HG03095 (cell line): Measurements from ENCODE around the gene MKNK1.

Source experiments
- ATAC-seq: cut with Tn5 transposase; IDR thresholded peaks from one replicate; pipeline ENCODE4 v1.9.1; 2021; ENCODE audit warnings: moderate library complexity; ENCODE audit not compliant: unreplicated experiment

The MKNK1 gene

GRCh38 chr1:46619656-46620258 is 15.7 kb upstream of the MKNK1 start:
- no peak for ATAC-seq

GRCh38 chr1:46618754-46619415 is 14.8 kb upstream of the MKNK1 start:
- no peak for ATAC-seq

- ATAC-seq, result no peak
Measured at GRCh38 chr1:46617833-46618232, 13.8 kb upstream of the MKNK1 start.

- ATAC-seq, result no peak
Measured at GRCh38 chr1:46617108-46617800, 13.2 kb upstream of the MKNK1 start.

- ATAC-seq, result peak; percentile 68
Measured at GRCh38 chr1:46616277-46617107, 12.4 kb upstream of the MKNK1 start, which contains the start of gene MOB3C. MOB3C (minus strand) TSS chr1:46616811; CDS start chr1:46613321, 3,490 bp downstream.

DNA sequence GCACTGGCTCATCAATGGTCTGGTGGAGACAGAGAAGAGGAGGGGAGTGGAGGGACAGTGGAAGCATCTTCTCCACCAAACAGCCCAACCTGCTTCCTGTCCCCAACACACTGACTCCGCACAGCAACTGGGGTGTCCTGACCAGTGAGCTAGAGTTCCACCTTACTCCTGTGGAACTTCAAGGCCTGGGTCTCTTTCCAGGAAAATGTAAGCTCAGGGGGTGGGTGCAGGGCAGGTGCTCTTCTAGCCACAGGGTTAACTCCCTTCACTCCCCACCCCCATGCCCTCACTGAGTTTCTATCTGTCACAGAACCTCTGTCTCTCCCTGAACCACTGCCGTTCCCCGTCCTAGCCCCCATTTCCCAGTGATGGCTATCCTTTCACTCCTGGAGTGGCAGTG is 11.7 kb upstream of the MKNK1 start:
- ATAC-seq, result no peak

GRCh38 chr1:46615088-46615487 is 11.0 kb upstream of the MKNK1 start:
- ATAC-seq, result no peak

GRCh38 chr1:46614604-46614984 is 10.5 kb upstream of the MKNK1 start:
- ATAC-seq, result no peak

DNA sequence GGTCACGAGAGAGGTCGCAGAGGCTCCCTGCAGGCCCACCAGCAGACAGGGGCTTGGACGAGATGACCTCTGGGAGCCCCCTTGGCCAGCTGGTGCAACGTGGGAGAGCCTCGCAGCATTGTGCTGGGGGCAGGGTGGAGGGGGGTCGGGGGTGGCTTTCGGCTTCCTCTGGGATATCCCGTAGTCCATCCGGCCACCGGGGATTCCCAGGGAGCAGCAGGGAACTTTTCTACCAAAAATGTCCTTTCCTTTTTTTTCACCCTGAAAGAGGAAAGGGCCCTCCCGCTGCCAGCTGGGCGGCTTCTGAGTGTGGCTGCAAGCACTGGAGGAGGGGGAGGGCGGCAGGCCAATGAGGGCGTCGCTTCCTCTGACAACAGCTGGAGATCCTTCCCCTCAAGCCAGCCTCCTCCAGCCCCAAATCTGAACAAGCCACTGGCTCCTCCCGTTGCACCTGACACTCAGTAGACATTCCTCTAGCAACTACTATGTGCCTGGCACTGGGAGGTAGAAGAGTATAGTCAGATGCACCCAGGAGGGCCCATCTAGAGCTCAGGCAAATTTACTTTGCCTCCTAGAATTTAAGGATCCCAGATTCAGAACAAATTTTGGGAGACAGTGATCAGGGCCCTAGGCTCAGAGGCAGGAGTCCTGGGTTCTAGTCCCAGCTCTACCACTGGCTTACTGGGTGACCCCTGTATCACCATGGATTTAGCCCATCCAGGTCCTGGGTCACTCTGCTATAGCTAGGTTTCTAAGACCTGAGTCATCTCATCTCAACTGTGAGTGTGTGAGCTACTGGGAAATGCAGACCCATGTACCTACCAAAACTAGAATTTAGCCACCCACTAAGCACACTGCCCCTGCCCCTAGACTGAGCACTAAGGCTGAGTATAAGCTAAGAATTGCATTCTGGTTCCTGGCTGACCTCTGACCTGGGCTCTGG is 9.9 kb upstream of the MKNK1 start:
- peak; percentile 44 for ATAC-seq

DNA sequence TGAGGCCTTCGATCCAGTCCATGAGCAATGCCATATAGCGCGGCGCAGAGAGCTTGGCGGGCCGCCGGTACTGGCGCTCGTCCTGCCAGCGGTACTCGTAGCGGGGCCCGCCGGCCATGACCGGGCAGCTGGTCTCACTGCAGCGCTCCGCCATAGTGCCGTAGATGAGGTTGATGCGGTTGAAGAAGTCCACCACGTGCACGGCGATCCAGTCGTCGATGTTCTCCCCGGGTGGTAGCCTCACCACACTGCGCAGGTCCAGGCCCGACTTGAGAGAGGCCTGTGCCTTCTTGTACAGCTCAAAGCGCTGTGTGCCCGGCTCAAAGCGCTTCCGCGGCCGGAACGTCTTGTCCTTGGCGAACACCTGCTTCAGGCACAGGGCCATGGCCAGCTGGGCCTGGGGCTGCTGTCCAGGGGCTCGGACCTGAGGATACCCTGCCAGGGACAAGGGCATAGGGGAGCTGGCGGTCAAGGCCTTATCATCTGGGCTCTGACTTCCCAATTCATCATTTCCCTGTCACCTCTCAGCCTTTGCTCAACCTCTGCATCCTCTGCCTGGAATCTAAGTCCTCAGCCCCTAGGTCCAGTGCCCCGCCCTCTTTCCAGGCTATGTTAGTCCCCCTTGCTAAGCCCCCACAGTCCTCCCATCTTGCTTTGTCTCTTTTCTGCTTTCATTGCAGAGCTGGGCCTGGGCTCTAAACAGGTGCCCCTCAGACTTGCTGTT is 9.0 kb upstream of the MKNK1 start:
- ATAC-seq, result no peak

GRCh38 chr1:46611691-46612221 is 7.7 kb upstream of the MKNK1 start:
- ATAC-seq, result no peak

- no peak for ATAC-seq
Measured at GRCh38 chr1:46607345-46608130, 3.5 kb upstream of the MKNK1 start.

GRCh38 chr1:46606255-46606965 is 2.3 kb upstream of the MKNK1 start:
- ATAC-seq, result no peak

DNA sequence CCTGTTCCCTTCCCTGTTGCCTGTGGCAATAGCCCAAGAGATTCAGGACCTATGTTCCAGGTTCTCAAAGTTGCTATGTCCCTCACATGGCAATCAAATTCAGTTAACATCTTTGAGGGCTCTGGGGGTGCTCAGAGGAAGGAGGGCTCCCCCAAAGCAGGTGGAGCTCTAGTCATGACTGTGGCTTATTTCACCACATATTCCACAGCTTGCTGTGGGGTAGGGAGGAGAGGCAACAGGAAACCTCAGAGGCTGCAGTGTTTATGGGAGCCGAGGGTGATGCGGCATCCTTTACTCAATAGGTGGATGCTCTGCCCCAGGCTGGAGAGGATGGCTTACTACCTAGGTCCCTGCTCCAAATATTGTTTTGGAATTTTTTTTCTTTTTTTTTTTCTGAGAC is 1.2 kb upstream of the MKNK1 start:
- ATAC-seq, result no peak

DNA sequence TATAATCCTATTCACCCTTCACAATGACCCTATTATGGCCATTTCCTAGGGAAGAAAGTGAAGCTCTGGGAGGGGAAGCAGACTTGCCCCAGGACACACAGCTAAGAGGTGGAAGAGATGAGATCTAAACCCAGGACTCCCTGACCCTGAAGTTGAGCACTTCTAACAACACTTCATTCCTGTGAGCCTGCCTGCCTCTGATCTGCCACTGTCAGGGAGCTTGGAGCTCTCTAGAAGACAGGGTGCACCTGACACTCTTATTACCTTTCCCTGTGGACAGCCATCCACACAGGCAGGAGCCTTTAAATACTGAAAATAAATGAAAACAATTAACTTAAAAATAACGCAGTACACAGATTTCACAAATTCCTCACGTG is 599 bp downstream of the MKNK1 start:
- ATAC-seq, result no peak

- no peak for ATAC-seq
Measured at GRCh38 chr1:46601257-46602007, 2.6 kb downstream of the MKNK1 start.
